Daoy (cell line): ENCODE data around the gene TSHZ2. TPM values are rescaled to one million over a fixed set of nuclear protein-coding genes. Genes with fewer than 3 reads are reported as not detected.
A peak's percentile ranks its signal among the peaks of the same experiment; 100 is the strongest.
"Not testable (repeated sequence)": the region's sequence is repeated elsewhere in the genome, so short reads cannot be mapped to it uniquely, and the experiment has no call there.

Experiments used
- DNase-seq: peaks from one replicate; pipeline ENCODE4 v3.0.0-alpha.2; 2015; ENCODE audit warnings: low read depth
- total RNA-seq: library from RNA; depleted of rRNA; stranded (reverse); fragments of >200 nt; shearing (Covaris generic); gene quantifications from 2 replicates; pipeline ENCODE4 v1.2.3, GENCODE V29; 2014

The TSHZ2 gene
- total RNA-seq, 1 experiment from 2014 or later, result 0.57 TPM

GRCh38 chr20:53536382-53536781 is 564.2 kb downstream of the TSHZ2 start:
- not testable (repeated sequence) for DNase-seq

GRCh38 chr20:53539516-53539915 is 567.4 kb downstream of the TSHZ2 start:
- peak; percentile 8 for DNase-seq
